Transverse colon (tissue), 4 donors: ENCODE results near the gene TAF6L. TPM values are rescaled to one million over a fixed set of nuclear protein-coding genes. Genes with fewer than 3 reads are reported as not detected.

Experiments
- DNase-seq: peaks from one replicate; pipeline ENCODE4 v3.0.0-alpha.2; 2019
- H3K27ac ChIP-seq, 4 donors: fragments of 200-600 bp; sonication (generic); 2 replicates each; pipeline ENCODE4 v1.5.1; 2016 to 2018; ENCODE audit warnings: inconsistent platforms in 4 of 4
- H3K27me3 ChIP-seq: fragments of 200-600 bp; sonication (generic); 2 replicates; pipeline ENCODE4 v1.5.1; 2017; ENCODE audit warnings: inconsistent platforms
- H3K36me3 ChIP-seq, 4 donors: fragments of 200-600 bp; sonication (generic); 2 replicates each; pipeline ENCODE4 v1.5.1; 2017 to 2019; ENCODE audit warnings: inconsistent platforms in 4 of 4
- H3K4me1 ChIP-seq, 4 donors: fragments of 200-600 bp; sonication (generic); 2 replicates each; pipeline ENCODE4 v1.5.1; 2017 to 2020; ENCODE audit warnings: inconsistent platforms in 4 of 4
- H3K4me3 ChIP-seq, 4 donors: fragments of 200-600 bp; sonication (generic); 1 replicate in 1 of 4; 2 replicates in 3 of 4; pipeline versions ENCODE4 v1.5.1 to v1.6.1; 2017 to 2019; ENCODE audit warnings: inconsistent platforms in 4 of 4
- H3K9me3 ChIP-seq, 2 donors: fragments of 200-600 bp; sonication (generic); 2 replicates each; pipeline ENCODE4 v1.5.1; 2017 to 2019; ENCODE audit warnings: inconsistent platforms in 2 of 2
- EP300 ChIP-seq: sonication (generic); formaldehyde crosslinking; IDR thresholded peaks from one replicate; pipeline ENCODE4 v1.6.1; 2017; ENCODE audit warnings: antibody characterized with exemption, low read depth
- POLR2A ChIP-seq: fragments of 450-650 bp; IDR thresholded peaks from one replicate; pipeline ENCODE4 v1.6.1; 2016; ENCODE audit warnings: antibody characterized with exemption, mild to moderate bottlenecking, moderate library complexity
- POLR2AphosphoS5 ChIP-seq, 3 donors: sonication (generic); formaldehyde crosslinking; IDR thresholded peaks; one replicate each; pipeline ENCODE4 v1.6.1; 2016; ENCODE audit warnings: antibody characterized with exemption in 3 of 3
- WGBS, 2 donors: methylation state at CpG; one replicate each; pipeline ENCODE4 v1.1.5; 2018; ENCODE audit warnings: low coverage in 1 of 2; 5-methylcytosine and 5-hydroxymethylcytosine counted together
- in situ Hi-C, 4 donors: fragments of 200-750 bp; cut with MboI; loops; one replicate each; pipeline versions ENCODE4 v1.15.0 to v1.15.1; 2017; ENCODE audit warnings: low sequenced_read_pairs in 3 of 4, low pct_ligation_motif_present in 1 of 4, low pct_unique_long_range_greater_than_20kb in 1 of 4
- intact Hi-C: fragments of 100-400 bp; cut with DNase I; formaldehyde crosslinking; loops from one replicate; pipeline ENCODE4 v1.15.1; 2023; ENCODE audit warnings: low total_unique reads
- total RNA-seq, 4 donors: library from RNA; depleted of rRNA; stranded (reverse); fragments of >200 nt; gene quantifications; one replicate each; pipeline ENCODE4 v1.1.0, GENCODE V29; 2016
- TF ChIP-seq, protein P1 (sequence below), 5 experiments: fragments of 200-600 bp in 3 of 5; fragments of 450-650 bp in 2 of 5; sonication (generic) in 3 of 5; IDR thresholded peaks; 1 replicate in 2 of 5; 2 replicates in 3 of 5; pipeline ENCODE4 v1.5.1; 2016 to 2017; ENCODE audit warnings: antibody characterized with exemption in 5 of 5, inconsistent platforms in 3 of 5, mild to moderate bottlenecking in 2 of 5, moderate library complexity in 1 of 5

TAF6L gene
- total RNA-seq, 4 donors from 2014 or later: 18.9 to 234 (median 22.8) TPM

DNA sequence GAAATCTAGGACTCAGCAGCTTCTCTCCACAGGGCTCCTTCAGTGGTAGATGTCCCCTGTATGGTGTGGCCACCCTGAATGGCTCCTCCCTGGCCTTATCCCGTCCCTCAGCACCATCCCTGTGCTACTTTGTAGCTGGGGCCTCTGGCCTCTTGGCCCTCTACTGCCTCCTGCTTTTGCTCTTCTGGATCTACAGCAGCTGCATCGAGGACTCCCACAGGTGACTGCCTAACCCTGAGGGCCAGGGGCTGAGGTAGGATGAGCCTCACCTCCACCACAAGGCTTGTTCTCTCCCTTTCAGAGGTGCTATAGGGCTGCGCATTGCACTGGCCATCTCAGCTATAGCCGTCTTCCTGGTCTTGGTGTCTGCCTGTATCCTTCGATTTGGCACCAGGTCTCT, 17.8 kb downstream of the TAF6L start:
- no peak for DNase-seq
- Histone ChIP-seq H3K27me3 (no peaks in the 10 kb centered on the region), H3K27ac (peak overlapping the region in 3 of 4 donors; percentile 96 to 100 (median 98)), H3K4me3 (no peak overlapping the region), H3K36me3 (peaks cover 0 to 20% (median 2%) of the 10 kb centered on the region in 4 donors), H3K9me3 (no peaks in the 10 kb centered on the region), H3K4me1 (peaks cover 24 to 53% (median 43%) of the 10 kb centered on the region in 4 donors)
- 50 to 77% methylated on average over 2 to 5 of the region's 5 CpGs for WGBS, 2 donors
- intact Hi-C loops: no loop called here
- in situ Hi-C loops: loop anchor here in 3 of 4 donors (5.0 to 10.0 kb wide), 2 partner anchors 73 to 76 kb away; no protein-coding TSS in a partner anchor
- no peak for TF ChIP-seq POLR2A
- no peak for TF ChIP-seq EP300

GRCh38 chr11:62789576-62789975, 18.4 kb downstream of the TAF6L start:
- Histone ChIP-seq H3K27ac (no peak overlapping the region), H3K9me3 (no peaks in the 10 kb centered on the region), H3K4me1 (peaks cover 24 to 53% (median 43%) of the 10 kb centered on the region in 4 donors), H3K27me3 (no peaks in the 10 kb centered on the region), H3K4me3 (no peak overlapping the region), H3K36me3 (peaks cover 0 to 23% (median 5%) of the 10 kb centered on the region in 4 donors)
- in situ Hi-C loops: loop anchor here in 3 of 4 donors (5.0 to 10.0 kb wide), 2 partner anchors 73 to 75 kb away; no protein-coding TSS in a partner anchor
- WGBS, 2 donors: 64% methylated on average over 3 of the region's 3 CpGs; no CpG with 5 or more reads in 1 of the 2 donors
- no peak for DNase-seq
- intact Hi-C loops: no loop called here
- no peak for TF ChIP-seq POLR2A
- TF ChIP-seq, protein P1, sequence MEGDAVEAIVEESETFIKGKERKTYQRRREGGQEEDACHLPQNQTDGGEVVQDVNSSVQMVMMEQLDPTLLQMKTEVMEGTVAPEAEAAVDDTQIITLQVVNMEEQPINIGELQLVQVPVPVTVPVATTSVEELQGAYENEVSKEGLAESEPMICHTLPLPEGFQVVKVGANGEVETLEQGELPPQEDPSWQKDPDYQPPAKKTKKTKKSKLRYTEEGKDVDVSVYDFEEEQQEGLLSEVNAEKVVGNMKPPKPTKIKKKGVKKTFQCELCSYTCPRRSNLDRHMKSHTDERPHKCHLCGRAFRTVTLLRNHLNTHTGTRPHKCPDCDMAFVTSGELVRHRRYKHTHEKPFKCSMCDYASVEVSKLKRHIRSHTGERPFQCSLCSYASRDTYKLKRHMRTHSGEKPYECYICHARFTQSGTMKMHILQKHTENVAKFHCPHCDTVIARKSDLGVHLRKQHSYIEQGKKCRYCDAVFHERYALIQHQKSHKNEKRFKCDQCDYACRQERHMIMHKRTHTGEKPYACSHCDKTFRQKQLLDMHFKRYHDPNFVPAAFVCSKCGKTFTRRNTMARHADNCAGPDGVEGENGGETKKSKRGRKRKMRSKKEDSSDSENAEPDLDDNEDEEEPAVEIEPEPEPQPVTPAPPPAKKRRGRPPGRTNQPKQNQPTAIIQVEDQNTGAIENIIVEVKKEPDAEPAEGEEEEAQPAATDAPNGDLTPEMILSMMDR (IDR thresholded peaks at IDR 0.05): no peak
- no peak for TF ChIP-seq EP300
- TF ChIP-seq POLR2AphosphoS5 (IDR thresholded peaks at IDR 0.05): no peak

GRCh38 chr11:62791501-62792201, 20.5 kb downstream of the TAF6L start, which contains the start of gene TMEM223:
TSS of gene TMEM223 (minus strand) at chr11:62792006. CDS start at chr11:62791994, 12 bp downstream.
- WGBS, 2 donors: 0% methylated on average over 1 to 47 of the region's 58 CpGs
- TF ChIP-seq POLR2AphosphoS5 (IDR thresholded peaks at IDR 0.05) (peak; percentile 92 to 96 (median 93)), POLR2A (peak; percentile 91), EP300 (no peak)
- TF ChIP-seq, protein P1 (IDR thresholded peaks at IDR 0.05): peak; percentile 18 to 46 (median 30)
- Histone ChIP-seq H3K27ac (peak within 1 kb of the TSS; percentile 87 to 92 (median 90)), H3K27me3 (no peaks in the 10 kb centered on the region), H3K4me3 (peak within 1 kb of the TSS; percentile 70 to 92 (median 81)), H3K9me3 (no peaks in the 10 kb centered on the region), H3K36me3 (peaks cover 0 to 44% (median 17%) of the 10 kb centered on the region in 4 donors), H3K4me1 (peaks cover 15 to 44% (median 35%) of the 10 kb centered on the region in 4 donors)
- in situ Hi-C loops (no loop called here), intact Hi-C loops (no loop called here)
- peak; percentile 93 for DNase-seq

- peaks cover 0 to 47% (median 19%) of the 10 kb centered on the region in 4 donors for H3K36me3 ChIP-seq
- intact Hi-C loops (no loop called here), in situ Hi-C loops (no loop called here)
- peak overlapping the region; percentile 87 to 92 (median 90) for H3K27ac ChIP-seq
- H3K9me3 ChIP-seq: no peaks in the 10 kb centered on the region
- WGBS, 2 donors: 0 to 37% methylated on average over 1 to 10 of the region's 11 CpGs
- H3K4me3 ChIP-seq: peak overlapping the region in 3 of 4 donors; percentile 75 to 92 (median 87)
- H3K27me3 ChIP-seq: no peaks in the 10 kb centered on the region
- TF ChIP-seq POLR2AphosphoS5 (IDR thresholded peaks at IDR 0.05) (no peak), POLR2A (no peak), EP300 (no peak)
- TF ChIP-seq, protein P1 (IDR thresholded peaks at IDR 0.05): no peak
- peak; percentile 29 for DNase-seq
- peaks cover 15 to 44% (median 35%) of the 10 kb centered on the region in 4 donors for H3K4me1 ChIP-seq
These were observed 21.0 kb downstream of the TAF6L start for GRCh38 chr11:62792202-62792575.
